Hypothalamus (tissue), 51 donors: Measurements from ENCODE around the gene RRAGC.

Experiments
- DNase-seq, 51 donors: peaks; one replicate each; lab custom pipeline; 2025; lab: John Stamatoyannopoulos, UW

RRAGC gene, protein sequence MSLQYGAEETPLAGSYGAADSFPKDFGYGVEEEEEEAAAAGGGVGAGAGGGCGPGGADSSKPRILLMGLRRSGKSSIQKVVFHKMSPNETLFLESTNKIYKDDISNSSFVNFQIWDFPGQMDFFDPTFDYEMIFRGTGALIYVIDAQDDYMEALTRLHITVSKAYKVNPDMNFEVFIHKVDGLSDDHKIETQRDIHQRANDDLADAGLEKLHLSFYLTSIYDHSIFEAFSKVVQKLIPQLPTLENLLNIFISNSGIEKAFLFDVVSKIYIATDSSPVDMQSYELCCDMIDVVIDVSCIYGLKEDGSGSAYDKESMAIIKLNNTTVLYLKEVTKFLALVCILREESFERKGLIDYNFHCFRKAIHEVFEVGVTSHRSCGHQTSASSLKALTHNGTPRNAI

DNA sequence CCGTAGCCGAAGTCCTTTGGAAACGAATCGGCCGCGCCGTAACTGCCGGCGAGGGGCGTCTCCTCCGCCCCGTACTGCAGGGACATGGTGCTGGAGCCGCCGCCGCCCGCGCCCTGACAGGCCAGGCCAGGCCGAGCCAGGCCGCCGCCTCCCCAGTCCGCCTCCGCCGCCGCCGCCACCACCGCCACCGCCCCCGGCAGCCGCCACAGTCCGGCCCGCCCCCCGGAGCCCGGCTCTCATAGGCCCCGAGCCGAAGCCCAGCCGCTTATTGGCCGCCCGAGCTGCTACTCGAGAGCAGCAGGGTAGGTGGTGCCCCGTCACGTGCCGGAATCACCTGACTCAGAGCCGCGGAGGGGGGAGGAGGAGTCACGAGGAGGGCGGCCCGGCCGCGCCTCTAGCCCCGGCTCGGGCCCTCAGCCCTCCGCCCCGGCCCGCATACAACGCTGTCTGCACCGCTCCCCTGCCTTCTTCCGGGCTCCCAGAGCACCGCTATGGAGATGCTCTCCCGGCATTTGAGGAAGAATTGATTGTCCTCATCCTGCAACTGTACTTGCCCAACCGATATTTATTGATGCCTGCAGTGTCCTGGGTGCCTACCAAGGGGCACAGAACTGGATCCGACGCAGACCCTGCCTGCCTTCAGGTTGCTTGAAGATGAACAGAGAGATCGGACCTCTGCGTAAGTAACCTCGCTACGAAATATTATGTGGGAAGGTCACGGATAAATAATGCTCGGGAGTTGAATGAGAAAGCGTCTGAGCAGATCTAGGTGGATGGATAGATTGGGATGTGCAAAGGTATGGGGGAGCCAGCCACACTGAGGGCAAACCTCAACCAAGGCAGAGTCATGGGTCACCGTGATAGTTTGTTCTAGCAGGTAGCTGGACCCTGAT lies at the start of gene RRAGC:
Gene RRAGC (minus strand): TSS at position 212 of the 893 bp plus-strand sequence. CDS start 126 bp downstream, at position 86.
- DNase-seq: peak; percentile 87 to 100 (median 99)

DNA sequence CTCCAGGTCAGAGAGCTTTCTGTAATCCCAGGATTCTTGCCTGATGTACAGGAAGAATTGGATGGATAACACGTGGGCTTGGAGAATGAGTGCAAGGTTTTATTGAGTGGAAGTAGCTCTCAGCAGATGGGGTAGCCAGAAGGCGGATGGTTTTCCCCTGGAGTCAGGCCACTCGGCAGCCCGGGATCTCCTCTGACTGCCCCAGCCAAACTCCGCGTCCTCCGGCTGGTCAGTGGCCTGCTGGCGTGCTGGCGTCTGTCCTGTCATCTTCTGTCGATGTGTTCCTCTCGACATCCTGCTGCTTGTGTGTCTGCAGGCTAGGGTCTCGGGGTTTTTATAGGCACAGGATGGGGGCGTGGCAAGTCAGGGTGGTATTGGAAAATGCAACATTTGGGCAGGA lies 49.2 kb upstream of the RRAGC start:
- DNase-seq: no peak

DNA sequence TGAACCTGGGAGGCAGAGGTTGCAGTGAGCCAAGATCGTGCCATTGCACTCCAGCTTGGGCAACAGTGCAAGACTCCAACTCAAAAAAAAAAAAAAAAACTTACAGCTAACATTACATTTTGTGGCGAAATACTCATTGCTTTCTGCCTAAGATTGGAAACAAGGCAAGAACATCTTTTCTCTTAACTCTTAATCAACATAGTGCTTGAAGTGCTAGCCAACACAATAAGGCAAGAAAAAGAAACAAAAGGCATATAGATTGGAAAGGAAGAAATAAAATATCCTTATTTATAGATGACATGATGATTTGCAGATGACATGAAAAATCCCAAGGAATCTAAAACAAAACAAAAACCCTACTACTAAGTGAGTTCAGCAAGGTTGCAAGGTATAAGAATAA lies 46.4 kb upstream of the RRAGC start:
- DNase-seq: no peak

DNA sequence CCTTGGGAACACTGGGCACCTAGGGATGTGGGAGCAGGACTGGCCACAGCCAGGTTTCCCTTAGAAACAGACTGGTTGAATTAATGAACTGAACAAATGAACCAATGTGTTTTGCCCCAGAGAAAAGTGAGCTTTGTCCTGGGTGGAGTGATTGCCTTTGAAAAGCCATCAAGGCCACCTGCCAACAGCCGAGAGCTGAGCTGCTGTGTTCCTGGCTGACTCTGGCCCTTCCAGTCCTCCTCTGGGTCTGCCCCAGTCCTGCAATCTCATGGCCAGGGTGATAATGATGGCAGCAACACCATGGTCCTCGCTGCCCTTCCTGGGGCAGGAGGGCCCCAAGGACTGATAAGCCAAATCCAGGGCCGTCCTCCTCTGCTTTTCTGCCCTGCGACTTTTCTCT lies 40.0 kb upstream of the RRAGC start:
- no peak for DNase-seq

DNA sequence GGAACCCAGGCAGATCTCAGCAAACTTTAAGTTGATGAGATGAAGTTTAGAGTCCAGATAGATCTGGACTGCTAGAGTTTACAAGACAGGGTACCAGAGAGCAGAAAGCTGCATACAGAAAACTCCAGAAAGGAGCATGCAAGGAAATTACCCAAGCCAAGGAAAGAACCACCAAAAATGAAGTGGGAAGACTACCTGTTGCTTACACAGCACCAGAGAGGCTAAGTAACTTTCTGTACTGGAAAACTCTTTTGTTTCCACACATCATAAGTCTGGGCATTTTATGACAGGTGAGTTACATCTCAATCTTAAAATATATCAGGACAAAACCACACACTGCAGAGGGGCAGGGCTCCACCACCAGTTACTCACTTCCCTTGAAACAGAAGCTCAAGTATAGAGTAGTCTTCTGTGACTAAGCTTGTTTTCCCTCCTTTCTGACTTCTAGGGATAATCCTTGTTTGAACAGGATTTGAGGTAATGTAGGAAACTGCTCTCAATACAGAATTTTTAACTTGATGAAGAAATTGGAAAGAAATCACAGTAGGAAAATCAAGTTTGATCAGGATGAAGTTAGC lies 39.2 kb upstream of the RRAGC start:
- DNase-seq: no peak

DNA sequence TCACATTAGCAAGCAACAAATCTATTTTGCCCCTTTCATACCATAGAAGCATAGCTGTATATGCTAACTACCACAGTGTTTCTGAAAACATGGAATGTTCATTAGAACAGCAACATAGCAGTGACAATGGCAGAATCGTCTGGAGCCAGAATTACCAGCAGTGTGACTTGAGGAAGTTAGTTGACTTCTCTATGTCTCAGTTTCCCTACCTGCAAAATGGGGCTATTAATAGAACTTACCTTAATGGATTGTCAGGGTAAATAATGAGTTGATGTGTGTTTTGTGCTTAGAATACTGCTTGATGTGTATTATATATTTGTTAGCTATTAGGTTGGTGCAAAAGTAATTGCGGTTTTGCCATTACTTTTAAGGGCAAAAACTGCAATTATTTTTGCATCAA lies 36.6 kb upstream of the RRAGC start:
- DNase-seq: no peak

DNA sequence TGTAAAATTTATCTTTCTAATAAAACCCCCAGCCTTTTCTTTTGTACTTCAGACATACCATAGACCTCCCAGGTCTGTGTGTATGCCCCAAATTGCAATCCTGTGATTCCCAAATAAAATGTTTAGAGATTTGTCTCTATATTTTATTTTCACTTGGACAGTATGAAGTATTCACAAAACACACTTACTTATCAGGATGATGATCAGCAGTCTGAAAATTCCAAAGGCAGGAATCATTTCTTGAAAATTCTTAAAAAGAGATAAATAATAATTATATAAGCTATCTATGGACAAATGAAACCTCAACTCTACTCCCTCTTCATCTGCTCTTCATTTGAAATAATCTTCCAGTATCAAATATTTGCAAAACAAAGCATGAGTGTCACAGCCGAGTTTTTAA lies 33.4 kb upstream of the RRAGC start:
- DNase-seq: no peak

DNA sequence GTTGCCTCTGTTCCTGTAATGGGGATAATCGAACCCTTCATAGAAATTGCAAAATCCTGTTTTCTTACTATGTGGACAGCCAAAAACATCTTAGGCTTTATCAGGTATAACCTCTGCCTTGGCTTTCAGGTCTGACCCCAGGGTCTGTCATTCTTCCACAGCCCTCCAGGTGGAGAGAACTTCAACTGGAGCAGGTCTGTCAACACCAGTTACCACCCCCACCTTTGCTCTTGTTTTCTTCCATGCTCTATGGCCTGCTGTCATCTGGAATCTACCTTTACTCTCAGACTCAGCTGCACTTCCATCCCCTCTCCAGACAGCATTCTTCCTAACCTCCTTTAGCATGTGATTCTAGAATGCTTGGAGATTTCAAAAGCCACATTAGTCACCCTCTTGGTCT lies 32.2 kb upstream of the RRAGC start:
- no peak for DNase-seq

DNA sequence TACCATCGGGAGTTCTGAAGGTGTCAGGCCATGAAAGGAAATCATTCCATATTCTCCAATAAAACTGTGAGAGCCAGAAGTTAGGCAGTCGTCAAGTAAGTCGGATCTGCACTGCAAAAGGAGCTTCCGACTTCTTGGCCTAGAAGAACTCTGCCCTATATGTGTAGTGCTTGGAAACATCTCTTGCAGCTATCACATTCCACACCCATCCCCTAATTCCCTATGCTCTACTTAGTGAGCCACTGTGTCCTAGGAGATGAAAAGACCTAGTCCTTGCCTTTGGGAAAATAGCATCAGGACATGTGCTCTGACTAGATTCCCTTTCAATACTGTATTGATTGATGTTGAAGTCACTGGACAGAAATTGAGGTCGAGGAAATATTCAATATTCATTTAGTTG lies 30.0 kb upstream of the RRAGC start:
- DNase-seq: no peak

DNA sequence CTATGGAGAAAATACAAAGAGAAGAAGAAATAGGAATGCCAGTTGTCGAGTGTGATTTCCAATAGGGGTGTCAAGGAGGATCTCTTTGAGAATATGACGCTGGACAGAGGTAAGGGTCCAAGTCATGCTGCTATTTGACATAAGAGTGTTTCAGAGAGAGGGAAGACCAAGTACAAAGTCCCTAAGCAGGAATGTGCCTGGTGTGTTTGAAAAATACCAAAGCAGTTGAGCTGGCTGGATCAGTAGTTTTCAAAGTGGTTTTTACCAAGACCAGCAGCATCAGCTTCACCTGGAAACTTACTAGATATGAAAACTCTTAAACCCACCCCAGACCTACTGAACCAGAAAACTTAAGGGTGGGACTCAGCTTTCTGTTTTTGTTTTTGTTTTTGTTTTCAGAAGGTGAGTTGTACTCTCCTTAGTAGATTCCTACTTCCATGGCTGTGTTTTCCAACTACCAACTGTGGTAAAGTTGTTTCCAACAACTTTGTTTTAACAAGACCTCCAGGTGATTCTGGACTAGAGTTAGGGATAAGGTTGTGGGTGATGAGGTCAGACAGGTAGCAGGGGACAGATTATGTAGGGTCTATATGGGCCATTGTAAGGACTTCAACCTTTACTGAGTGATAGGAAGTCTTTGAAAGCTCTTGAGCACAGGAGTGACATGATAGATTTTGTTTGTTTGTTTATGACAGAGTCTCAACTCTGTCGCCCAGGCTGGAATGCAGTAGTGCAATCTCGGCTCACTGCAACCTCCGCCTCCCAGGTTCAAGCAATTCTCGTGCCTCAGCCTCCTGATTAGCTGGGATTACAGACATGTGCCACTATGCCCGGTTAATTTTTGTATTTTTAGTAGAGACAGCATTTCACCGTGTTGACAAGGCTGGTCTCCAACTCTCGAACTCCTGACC lies 29.1 kb upstream of the RRAGC start:
- no peak for DNase-seq

DNA sequence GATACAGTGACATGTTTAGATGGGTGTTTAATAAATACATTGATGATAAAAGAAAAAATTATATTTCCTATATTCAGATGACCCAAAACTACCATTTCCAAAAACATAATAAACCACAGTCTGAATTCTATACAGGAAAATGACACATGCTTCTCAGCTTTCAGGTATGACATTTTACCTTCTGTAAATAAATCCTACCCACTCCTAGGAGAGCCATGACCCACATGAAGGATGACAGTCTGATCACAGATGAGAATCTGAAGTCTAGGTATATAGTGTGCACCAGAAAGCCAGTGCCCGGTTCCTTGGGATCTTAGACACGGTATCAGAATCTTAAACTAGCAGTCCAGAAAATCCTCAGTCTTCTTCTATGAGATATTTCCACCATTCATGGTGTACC lies 25.5 kb upstream of the RRAGC start:
- no peak for DNase-seq

DNA sequence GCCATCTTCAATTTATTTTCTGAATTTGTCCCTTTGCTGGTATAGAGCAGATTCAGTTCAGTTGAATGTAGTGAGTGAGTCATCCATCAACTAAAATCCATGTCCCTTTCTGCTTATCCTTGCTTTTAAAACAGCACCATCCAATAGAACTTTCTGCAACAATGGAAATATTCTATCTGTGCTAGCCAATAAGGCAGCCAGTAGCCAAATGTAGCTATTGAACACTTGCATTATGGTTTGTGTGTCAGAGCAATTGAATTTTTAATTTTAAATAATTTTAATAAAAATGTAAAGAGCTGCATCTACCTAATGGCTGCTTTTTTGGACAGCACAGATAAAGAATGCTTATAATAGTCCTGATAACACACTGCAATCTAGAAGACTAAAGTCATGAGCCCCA lies 21.9 kb upstream of the RRAGC start, which contains the start of gene GJA9:
Gene GJA9 (minus strand): TSS at position 101 of the 400 bp plus-strand sequence. CDS start 5,489 bp downstream, outside the sequence.
- no peak for DNase-seq

DNA sequence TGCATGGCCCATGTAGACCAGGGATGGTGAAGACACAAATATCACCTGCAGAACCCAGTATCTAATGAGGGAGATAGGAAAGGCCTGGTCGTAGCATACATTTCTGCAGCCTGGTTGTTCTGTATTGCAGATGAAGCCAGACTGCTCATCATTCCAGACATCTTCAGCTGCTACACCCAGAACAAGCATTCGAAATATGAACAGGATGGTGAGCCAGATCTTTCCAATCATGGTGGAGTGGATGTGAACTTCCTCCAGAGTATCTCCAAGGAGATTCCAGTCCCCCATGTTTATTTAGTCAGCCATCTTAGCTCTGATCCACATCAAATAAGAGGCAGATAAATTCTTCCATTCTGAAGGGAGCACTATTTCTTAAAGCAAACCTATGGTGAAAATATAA lies 16.2 kb upstream of the RRAGC start:
- DNase-seq: no peak

DNA sequence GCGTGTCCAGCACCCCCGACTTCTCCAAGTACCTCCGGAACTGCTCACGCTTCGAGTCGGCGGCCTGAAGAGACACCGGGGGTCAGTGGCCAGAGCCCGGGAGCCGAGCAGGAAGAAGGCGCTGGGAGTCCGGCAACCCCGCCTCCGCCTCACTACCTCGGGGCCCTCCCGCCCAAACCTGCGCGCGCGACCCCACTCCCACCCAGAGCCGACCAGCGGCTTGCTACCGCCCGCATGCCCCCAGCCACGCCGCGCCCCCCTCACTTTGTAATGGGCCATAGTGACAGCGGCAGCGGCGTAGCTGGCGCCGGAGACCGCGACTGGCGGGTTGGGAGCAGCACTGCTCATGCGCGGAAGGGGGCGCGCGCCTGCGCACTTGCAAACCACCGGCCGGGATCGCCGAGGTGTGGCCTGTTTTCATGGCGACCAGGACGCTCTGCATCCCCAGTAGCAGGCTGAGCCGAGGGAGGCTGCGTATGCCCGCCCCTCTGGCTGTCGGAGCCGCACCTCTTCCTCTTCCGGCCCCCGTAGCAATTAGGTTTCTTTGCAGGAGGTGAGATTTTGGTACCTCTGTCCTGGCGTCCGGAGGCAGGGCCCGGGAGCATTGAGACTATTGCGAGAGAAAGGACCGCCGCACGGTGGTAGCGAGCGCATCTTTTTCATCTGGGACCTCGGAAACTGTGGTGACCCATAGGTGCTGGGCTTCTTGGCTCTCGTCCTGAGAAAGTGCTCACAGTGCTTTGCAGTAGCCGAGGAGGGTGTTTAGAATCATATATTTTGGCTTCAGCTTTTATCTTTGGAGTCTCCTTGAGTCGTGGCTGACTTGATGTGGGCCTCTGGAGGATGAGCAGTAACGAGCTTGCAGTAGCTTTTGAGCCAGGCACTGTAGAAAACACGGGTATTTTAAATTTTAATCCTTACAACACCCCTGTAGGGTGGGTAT lies 13.7 kb upstream of the RRAGC start, which contains the start of gene MYCBP:
Gene MYCBP (minus strand): TSS at position 322 of the 943 bp plus-strand sequence. CDS start 43 bp downstream, at position 279.
- peak; percentile 46 to 98 (median 94) for DNase-seq

DNA sequence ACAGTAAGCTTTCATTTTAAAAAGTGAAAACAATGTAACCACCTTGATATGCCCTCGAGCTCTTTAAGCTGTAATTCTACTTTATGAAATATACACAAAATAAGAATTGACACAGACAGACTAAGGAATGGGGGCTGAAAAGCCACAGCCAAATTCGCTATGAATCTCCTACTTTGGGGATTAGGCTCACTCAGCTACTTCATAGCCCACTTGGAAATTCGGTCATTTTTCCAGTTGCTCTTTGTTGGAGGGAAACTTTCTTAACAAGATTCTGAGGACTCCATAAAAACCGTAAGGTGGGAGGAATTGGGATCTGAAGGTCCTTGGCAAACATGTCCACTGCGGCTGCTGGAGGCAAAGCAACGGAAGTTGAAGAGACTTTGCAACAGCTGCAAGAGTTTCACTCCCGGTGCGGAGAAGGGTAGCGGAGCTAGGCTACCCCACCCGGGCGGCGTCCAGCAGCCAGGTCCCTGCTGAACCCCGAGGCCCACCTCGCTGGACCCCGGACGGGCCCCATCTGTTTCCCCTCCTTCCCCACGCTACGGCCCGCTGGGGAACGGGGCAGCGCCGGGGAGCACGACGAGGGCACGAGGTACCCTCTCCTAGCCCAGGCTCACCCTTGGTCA lies 12.9 kb upstream of the RRAGC start:
- DNase-seq: peak in 6 of 51 donors; percentile 18 to 56 (median 44)

DNA sequence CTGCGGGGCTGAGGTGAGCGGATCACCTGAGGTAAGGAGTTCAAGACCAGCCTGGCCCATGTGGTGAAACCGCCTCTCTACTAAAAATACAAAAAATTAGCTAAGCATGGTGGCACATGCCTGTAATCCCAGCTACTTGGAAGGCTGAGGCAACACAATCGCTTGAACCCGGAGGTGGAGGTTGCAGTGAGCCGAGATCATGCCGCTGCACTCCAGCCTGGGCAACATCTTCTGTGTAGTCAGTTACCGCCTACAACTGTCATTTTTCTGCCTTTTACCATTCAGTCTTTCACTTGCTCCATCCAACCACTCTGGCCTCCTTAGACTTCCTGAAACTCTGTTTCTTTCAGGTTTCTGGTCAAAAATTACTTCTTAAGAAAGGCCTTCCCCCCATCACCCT lies 11.4 kb upstream of the RRAGC start:
- no peak for DNase-seq

DNA sequence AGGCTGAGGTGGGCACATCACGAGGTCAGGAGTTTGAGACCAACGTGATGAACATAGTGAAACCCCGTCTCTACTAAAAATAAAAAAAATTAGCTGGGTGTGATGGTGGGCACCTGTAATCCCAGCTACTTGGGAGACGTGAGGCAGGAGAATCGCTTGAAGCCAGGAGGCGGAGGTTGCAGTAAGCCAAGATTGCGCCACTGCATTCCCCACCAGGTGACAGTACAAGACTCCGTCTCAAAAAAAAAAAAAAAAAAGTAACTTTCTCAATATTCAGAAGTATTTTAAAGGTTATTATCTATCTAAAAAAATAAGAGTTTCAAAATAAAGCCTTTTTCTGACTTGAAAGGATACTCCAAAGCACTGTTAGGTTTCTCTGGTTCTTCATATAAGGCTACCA lies 7.6 kb upstream of the RRAGC start:
- no peak for DNase-seq

DNA sequence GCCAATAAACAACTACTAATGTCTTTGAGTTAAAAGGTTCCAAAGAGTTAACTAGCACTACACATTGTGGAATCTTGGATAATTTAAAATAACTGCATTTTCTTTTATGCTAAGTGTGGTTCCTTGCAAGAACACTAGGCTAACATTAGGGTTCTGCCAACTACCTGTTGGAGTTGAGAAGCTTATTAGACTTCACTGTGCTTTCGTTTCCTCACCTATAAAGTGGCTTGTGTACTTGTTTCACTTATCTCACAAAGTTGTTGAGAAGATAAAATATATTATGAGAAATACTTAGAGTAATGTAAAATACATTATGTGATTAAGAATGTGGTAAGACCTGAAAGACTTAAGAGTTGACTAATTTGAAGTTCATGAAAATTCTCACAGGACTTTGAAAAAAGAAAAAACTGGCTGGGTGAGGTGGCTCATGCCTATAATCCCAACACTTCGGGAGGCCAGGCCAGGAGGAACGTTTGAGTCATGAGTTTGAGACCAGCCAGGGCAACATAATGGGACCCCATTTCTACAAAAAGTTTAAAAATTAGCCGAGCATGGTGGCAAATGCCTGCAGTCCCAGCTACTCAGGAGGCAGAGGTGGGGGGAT lies 5.6 kb upstream of the RRAGC start:
- DNase-seq: no peak
